DND-41 (cell line): Measurements from ENCODE around the gene HELB.

ENCODE experiments used
- ATAC-seq: fragments of 200-7000 bp; cut with Tn5 transposase; 3 replicates; pipeline ENCODE4 v1.9.1; 2021; ENCODE audit warnings: low read depth; ENCODE audit not compliant: insufficient read depth
- DNase-seq: peaks from one replicate; pipeline ENCODE4 v3.0.0-alpha.2; 2020
- H2AFZ ChIP-seq: 2 replicates; pipeline ENCODE4 v1.6.0; 2012; ENCODE audit warnings: low read depth, low read length
- H3K27ac ChIP-seq: 2 replicates; pipeline ENCODE4 v1.5.1; 2012; ENCODE audit warnings: low read length, inconsistent platforms
- H3K27me3 ChIP-seq: fragments of 200-600 bp; sonication (generic); 2 replicates; pipeline ENCODE4 v1.6.0; 2012; ENCODE audit warnings: low read length, mild to moderate bottlenecking, inconsistent platforms; ENCODE audit not compliant: insufficient read depth, poor library complexity
- H3K36me3 ChIP-seq: 2 replicates; pipeline ENCODE4 v1.5.1; 2012; ENCODE audit warnings: low read length, inconsistent platforms; ENCODE audit not compliant: insufficient read depth
- H3K4me1 ChIP-seq: 2 replicates; pipeline ENCODE4 v1.5.1; 2012; ENCODE audit warnings: mild to moderate bottlenecking, low read length; ENCODE audit not compliant: insufficient read depth
- H3K4me2 ChIP-seq: 2 replicates; pipeline ENCODE4 v1.6.0; 2012; ENCODE audit warnings: mild to moderate bottlenecking, moderate library complexity, low read length, inconsistent platforms; ENCODE audit not compliant: insufficient read depth
- H3K4me3 ChIP-seq, 2 experiments: fragments of 200-600 bp in 1 of 2; shearing (Covaris generic) in 1 of 2; 2 replicates each; pipeline ENCODE4 v1.5.1; 2012 to 2016; ENCODE audit warnings: inconsistent platforms in 2 of 2, low read length in 2 of 2, mild to moderate bottlenecking in 2 of 2, low read depth in 1 of 2, moderate library complexity in 1 of 2
- H3K79me2 ChIP-seq: 2 replicates; pipeline ENCODE4 v1.6.0; 2012; ENCODE audit warnings: low read length, inconsistent platforms; ENCODE audit not compliant: insufficient read depth
- H3K9ac ChIP-seq: 2 replicates; pipeline ENCODE4 v1.6.0; 2012; ENCODE audit warnings: low read depth, mild to moderate bottlenecking, inconsistent platforms, low read length, moderate library complexity
- H3K9me3 ChIP-seq: 2 replicates; pipeline ENCODE4 v1.5.1; 2012; ENCODE audit warnings: low read length, moderate library complexity, mild to moderate bottlenecking, inconsistent platforms; ENCODE audit not compliant: insufficient read depth, severe bottlenecking
- H4K20me1 ChIP-seq: 2 replicates; pipeline ENCODE4 v1.6.0; 2012; ENCODE audit warnings: low read length; ENCODE audit not compliant: insufficient read depth
- CTCF ChIP-seq: IDR thresholded peaks from 2 replicates; pipeline ENCODE4 v1.5.1; 2012; ENCODE audit warnings: borderline replicate concordance, low read length, moderate library complexity, mild to moderate bottlenecking; ENCODE audit not compliant: poor library complexity, severe bottlenecking; ENCODE audit errors: extremely low read depth
- EZH2 ChIP-seq: IDR thresholded peaks from 3 replicates; pipeline ENCODE4 v1.6.1; 2012; ENCODE audit warnings: borderline replicate concordance, low read depth, mild to moderate bottlenecking, moderate library complexity, low read length, inconsistent platforms; ENCODE audit not compliant: severe bottlenecking

HELB gene

DNA sequence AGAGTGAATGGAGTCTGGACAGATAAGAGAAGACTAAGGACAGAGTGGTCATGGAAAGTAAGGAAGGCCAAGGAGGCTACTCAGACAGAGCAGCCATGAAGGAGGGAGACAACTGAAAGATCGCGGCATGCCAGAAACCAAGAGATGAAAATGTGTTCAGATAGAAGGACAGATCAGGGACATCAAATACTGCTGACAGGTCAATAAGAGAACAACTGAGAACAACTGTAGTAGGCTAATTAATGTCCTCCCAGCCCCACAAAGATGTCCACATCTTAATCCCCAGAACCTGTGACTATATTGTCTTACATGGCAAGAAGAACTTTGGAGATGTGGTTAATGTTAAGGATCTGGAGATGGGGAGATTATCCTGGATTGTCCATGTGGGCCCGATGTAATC lies 15.0 kb upstream of the HELB start:
- Histone ChIP-seq H3K27ac (peak overlapping the region; percentile 86), H3K9me3 (no peaks in the 10 kb centered on the region), H3K4me2 (peak overlapping the region; percentile 49), H3K4me1 (peaks cover 53% of the 10 kb centered on the region), H4K20me1 (no peaks in the 10 kb centered on the region), H3K4me3 (peak overlapping the region in 1 of 2 experiments; percentile 4; a peak in 1 of 4 replicates), H3K79me2 (no peaks in the 10 kb centered on the region), H2AFZ (peak overlapping the region; percentile 72), H3K36me3 (no peaks in the 10 kb centered on the region), H3K27me3 (no peaks in the 10 kb centered on the region), H3K9ac (peak overlapping the region; percentile 36)
- no peak for DNase-seq
- no peak for TF ChIP-seq CTCF
- TF ChIP-seq EZH2 = no peak
- ATAC-seq = no peak

- Histone ChIP-seq H2AFZ (peak overlapping the region; percentile 72), H3K36me3 (no peaks in the 10 kb centered on the region), H3K4me2 (peak overlapping the region; percentile 56), H3K79me2 (no peaks in the 10 kb centered on the region), H3K27me3 (no peaks in the 10 kb centered on the region), H3K9ac (peak overlapping the region; percentile 36), H3K4me1 (peaks cover 53% of the 10 kb centered on the region), H3K4me3 (peak overlapping the region in 1 of 2 experiments; percentile 41; a peak in 2 of 4 replicates), H3K9me3 (no peaks in the 10 kb centered on the region), H3K27ac (peak overlapping the region; percentile 86), H4K20me1 (no peaks in the 10 kb centered on the region)
- peak; percentile 85 for DNase-seq
- ATAC-seq = peak; percentile 97
- no peak for TF ChIP-seq EZH2
- TF ChIP-seq CTCF = no peak
These were observed 14.2 kb upstream of the HELB start for GRCh38 chr12:66288121-66288520.

GRCh38 chr12:66289485-66289884 lies 12.8 kb upstream of the HELB start:
- ATAC-seq (no peak), DNase-seq (no peak)
- Histone ChIP-seq H4K20me1 (no peaks in the 10 kb centered on the region), H3K9me3 (no peaks in the 10 kb centered on the region), H3K79me2 (no peaks in the 10 kb centered on the region), H3K36me3 (no peaks in the 10 kb centered on the region), H3K4me1 (peaks cover 53% of the 10 kb centered on the region), H3K27ac (no peak overlapping the region), H3K27me3 (no peaks in the 10 kb centered on the region), H3K9ac (no peak overlapping the region), H2AFZ (no peak overlapping the region), H3K4me3 (no peak overlapping the region), H3K4me2 (no peak overlapping the region)
- TF ChIP-seq CTCF (no peak), EZH2 (no peak)

GRCh38 chr12:66290716-66291200 lies 11.5 kb upstream of the HELB start:
- H3K27me3 ChIP-seq = no peaks in the 10 kb centered on the region
- no peaks in the 10 kb centered on the region for H3K79me2 ChIP-seq
- ATAC-seq (peak; percentile 54), DNase-seq (peak; percentile 40)
- no peaks in the 10 kb centered on the region for H3K9me3 ChIP-seq
- no peak overlapping the region for H3K9ac ChIP-seq
- no peak overlapping the region for H3K4me3 ChIP-seq
- H4K20me1 ChIP-seq = no peaks in the 10 kb centered on the region
- H3K4me2 ChIP-seq = no peak overlapping the region
- no peak overlapping the region for H2AFZ ChIP-seq
- TF ChIP-seq CTCF (no peak), EZH2 (no peak)
- H3K36me3 ChIP-seq = no peaks in the 10 kb centered on the region
- no peak overlapping the region for H3K27ac ChIP-seq
- H3K4me1 ChIP-seq = peaks cover 53% of the 10 kb centered on the region
